ENCODE data around the gene LYST. TPM values are rescaled to one million over a fixed set of nuclear protein-coding genes. Genes with fewer than 3 reads are reported as not detected.

LYST gene
- total RNA-seq, 1 donor from 2014 or later, result 52.1 TPM

GRCh38 chr1:235737751-235738150, 129.0 kb downstream of the LYST start:
- TF ChIP-seq POLR2AphosphoS5 (IDR thresholded peaks at IDR 0.05; ENCODE audit: insufficient read depth in 1 of 2, low read depth in 1 of 2) (no peak), POLR2A (IDR thresholded peaks at IDR 0.05) (no peak), CTCF (IDR thresholded peaks at IDR 0.05) (no peak)
- no peak overlapping the region for H3K27ac ChIP-seq

GRCh38 chr1:235736263-235736662, 130.4 kb downstream of the LYST start:
- Histone ChIP-seq H3K27ac (no peak overlapping the region), H3K27me3 (no peaks in the 10 kb centered on the region), H3K4me1 (no peaks in the 10 kb centered on the region), H3K36me3 (peaks cover 0 to 29% of the 10 kb centered on the region in 2 donors), H3K9me3 (no peaks in the 10 kb centered on the region), H3K4me3 (no peak overlapping the region)
- TF ChIP-seq CTCF (IDR thresholded peaks at IDR 0.05) (no peak), POLR2A (IDR thresholded peaks at IDR 0.05) (no peak), POLR2AphosphoS5 (IDR thresholded peaks at IDR 0.05; ENCODE audit: insufficient read depth in 1 of 2, low read depth in 1 of 2) (no peak)
- intact Hi-C loops (cut with DNase I), result no loop called here
- no peak for DNase-seq (ENCODE audit: extremely low spot score in 2 of 2)

More at GRCh38 chr1:235737751-235738150, 129.0 kb downstream of the LYST start:
- H3K27me3 ChIP-seq, result no peaks in the 10 kb centered on the region
- H3K36me3 ChIP-seq, result peaks cover 0 to 35% of the 10 kb centered on the region in 2 donors
- no peaks in the 10 kb centered on the region for H3K4me1 ChIP-seq
- H3K9me3 ChIP-seq, result no peaks in the 10 kb centered on the region
- intact Hi-C loops (cut with DNase I), result no loop called here
- no peak overlapping the region for H3K4me3 ChIP-seq
- no peak for DNase-seq (ENCODE audit: extremely low spot score in 2 of 2)

GRCh38 chr1:235735621-235736020, 131.1 kb downstream of the LYST start:
- Histone ChIP-seq H3K9me3 (no peaks in the 10 kb centered on the region), H3K27ac (no peak overlapping the region), H3K36me3 (peaks cover 0 to 31% of the 10 kb centered on the region in 2 donors), H3K27me3 (no peaks in the 10 kb centered on the region), H3K4me3 (no peak overlapping the region), H3K4me1 (no peaks in the 10 kb centered on the region)
- DNase-seq (ENCODE audit: extremely low spot score in 2 of 2), result no peak
- TF ChIP-seq POLR2AphosphoS5 (IDR thresholded peaks at IDR 0.05; ENCODE audit: insufficient read depth in 1 of 2, low read depth in 1 of 2), result no peak
- TF ChIP-seq CTCF (IDR thresholded peaks at IDR 0.05), result no peak
- no peak for TF ChIP-seq POLR2A (IDR thresholded peaks at IDR 0.05)
- intact Hi-C loops (cut with DNase I), result no loop called here

- H3K4me3 ChIP-seq, result no peak overlapping the region
- peaks cover 0 to 34% of the 10 kb centered on the region in 2 donors for H3K36me3 ChIP-seq
- H3K27ac ChIP-seq, result no peak overlapping the region
- H3K4me1 ChIP-seq, result no peaks in the 10 kb centered on the region
- no peaks in the 10 kb centered on the region for H3K27me3 ChIP-seq
- TF ChIP-seq POLR2A (IDR thresholded peaks at IDR 0.05) (no peak), POLR2AphosphoS5 (IDR thresholded peaks at IDR 0.05; ENCODE audit: insufficient read depth in 1 of 2, low read depth in 1 of 2) (no peak)
- no peaks in the 10 kb centered on the region for H3K9me3 ChIP-seq
- DNase-seq (ENCODE audit: extremely low spot score in 2 of 2), result no peak
- intact Hi-C loops (cut with DNase I), result no loop called here
These were observed 132.4 kb downstream of the LYST start for GRCh38 chr1:235734335-235734734.

- no peak overlapping the region for H3K4me3 ChIP-seq
- H3K4me1 ChIP-seq, result no peaks in the 10 kb centered on the region
- no peak for DNase-seq (ENCODE audit: extremely low spot score in 2 of 2)
- intact Hi-C loops (cut with DNase I), result no loop called here
- no peak overlapping the region for H3K27ac ChIP-seq
- no peaks in the 10 kb centered on the region for H3K9me3 ChIP-seq
- TF ChIP-seq CTCF (IDR thresholded peaks at IDR 0.05) (no peak), POLR2AphosphoS5 (IDR thresholded peaks at IDR 0.05; ENCODE audit: insufficient read depth in 1 of 2, low read depth in 1 of 2) (no peak), POLR2A (IDR thresholded peaks at IDR 0.05) (no peak)
- no peaks in the 10 kb centered on the region for H3K27me3 ChIP-seq
- H3K36me3 ChIP-seq, result peaks cover 0 to 36% of the 10 kb centered on the region in 2 donors
These were observed 136.7 kb downstream of the LYST start for GRCh38 chr1:235730007-235730406.
